MV-4-11 (cell line): ENCODE results near the gene MYEF2.

ENCODE experiments used
- DNase-seq: peaks from one replicate; lab custom pipeline; 2025; lab: John Stamatoyannopoulos, UW

The MYEF2 gene, protein sequence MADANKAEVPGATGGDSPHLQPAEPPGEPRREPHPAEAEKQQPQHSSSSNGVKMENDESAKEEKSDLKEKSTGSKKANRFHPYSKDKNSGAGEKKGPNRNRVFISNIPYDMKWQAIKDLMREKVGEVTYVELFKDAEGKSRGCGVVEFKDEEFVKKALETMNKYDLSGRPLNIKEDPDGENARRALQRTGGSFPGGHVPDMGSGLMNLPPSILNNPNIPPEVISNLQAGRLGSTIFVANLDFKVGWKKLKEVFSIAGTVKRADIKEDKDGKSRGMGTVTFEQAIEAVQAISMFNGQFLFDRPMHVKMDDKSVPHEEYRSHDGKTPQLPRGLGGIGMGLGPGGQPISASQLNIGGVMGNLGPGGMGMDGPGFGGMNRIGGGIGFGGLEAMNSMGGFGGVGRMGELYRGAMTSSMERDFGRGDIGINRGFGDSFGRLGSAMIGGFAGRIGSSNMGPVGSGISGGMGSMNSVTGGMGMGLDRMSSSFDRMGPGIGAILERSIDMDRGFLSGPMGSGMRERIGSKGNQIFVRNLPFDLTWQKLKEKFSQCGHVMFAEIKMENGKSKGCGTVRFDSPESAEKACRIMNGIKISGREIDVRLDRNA

DNA sequence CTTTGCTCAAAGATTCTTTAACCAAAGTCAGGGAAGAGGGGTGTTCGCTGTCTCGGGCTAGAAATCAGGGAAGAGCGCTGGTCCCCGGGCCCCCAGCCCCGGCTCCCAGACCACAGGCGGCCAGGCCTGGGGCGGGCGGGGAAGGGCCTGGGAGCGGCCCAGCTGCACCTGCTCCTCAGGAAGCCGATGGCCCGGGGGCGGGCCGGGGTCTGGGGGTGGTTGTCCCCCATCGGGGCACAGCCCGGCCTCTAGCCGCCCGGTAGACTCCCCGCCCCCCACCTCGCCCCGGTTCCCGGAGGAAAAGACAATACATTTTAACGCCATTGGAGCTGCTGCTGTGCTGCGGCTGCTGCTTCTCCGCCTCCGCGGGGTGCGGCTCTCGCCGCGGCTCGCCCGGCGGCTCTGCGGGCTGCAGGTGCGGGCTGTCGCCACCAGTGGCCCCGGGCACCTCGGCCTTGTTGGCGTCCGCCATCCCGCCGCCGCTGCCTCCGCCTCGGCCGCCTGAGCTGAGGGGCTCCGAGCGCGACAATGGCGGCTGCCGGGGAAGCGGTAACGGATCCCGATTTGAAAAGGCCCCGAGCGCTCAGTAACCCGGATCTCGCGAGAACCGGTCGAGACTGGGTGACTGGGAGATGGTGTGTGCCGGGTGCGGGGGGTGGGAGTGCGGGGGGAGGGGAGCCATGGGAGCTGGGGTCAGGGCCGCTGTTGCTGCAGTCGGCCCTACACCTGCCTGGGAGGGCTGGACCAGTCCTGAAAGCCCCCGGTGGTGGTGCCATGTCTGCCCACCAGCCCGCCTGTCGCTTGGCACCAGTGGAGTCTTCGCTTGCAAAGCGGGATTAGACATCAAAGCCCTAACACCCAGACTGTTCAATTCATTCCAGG, at the start of gene MYEF2:
TSS of gene MYEF2 (minus strand) at position 530 of the 882 bp plus-strand sequence. CDS start at position 472, 58 bp downstream.
- DNase-seq, result peak; percentile 59

DNA sequence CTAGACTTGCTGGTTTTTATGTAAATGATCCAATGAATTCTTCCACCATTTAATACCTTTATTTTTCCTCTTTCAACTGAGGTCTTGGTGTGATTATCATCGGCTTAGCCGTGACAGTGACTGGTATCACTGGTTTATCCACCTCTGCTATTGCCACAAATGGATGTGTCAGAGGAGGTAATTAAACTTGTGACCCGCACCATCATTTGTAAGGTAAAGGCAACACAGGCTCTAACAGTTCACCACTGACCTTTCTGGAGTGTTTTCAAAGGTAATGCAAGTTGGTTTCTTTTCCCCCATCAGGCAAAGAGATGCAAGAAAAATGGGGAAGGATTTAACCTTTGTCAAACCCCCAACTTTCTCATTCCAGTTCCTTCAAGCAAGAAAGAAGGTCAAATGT, 47.7 kb upstream of the MYEF2 start:
- no peak for DNase-seq

DNA sequence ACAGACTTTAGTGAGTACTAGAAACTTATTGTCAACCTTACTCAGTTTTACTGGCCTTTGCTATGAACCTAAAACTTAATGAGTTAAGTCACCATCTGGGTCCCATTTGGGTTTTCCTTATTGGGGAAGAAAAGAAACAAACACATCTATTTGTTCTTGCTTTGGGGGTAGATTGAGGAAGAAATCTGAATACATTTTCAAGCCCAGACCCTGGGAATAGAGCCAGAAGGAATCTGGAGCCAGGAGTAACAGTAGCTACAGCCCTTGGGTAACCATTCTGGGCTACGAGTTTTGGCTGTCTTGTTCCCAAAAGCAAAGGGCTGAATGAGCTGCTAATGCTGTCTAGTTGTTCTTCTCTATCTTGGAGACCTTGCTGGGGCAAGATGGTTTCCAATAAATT, 44.5 kb upstream of the MYEF2 start:
- no peak for DNase-seq

DNA sequence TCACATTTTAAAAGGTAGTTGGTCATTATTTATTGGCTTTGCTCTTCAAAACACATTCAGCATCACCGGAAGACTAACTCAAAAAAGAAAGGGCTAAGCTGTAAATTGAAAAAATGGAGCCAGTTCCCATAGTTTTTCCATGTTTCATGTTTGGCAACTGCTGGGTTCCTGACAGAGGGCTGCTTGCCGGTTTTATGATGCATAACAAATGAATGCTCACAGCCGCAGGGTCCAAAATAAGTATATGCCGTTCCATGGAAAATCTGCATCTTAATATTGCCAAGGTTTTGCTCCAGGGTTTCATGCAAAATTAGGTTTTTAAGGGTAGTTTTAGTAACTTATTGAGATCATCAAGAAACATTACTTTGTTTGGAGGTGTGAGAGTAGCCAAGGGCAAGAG, 43.8 kb upstream of the MYEF2 start:
- no peak for DNase-seq

DNA sequence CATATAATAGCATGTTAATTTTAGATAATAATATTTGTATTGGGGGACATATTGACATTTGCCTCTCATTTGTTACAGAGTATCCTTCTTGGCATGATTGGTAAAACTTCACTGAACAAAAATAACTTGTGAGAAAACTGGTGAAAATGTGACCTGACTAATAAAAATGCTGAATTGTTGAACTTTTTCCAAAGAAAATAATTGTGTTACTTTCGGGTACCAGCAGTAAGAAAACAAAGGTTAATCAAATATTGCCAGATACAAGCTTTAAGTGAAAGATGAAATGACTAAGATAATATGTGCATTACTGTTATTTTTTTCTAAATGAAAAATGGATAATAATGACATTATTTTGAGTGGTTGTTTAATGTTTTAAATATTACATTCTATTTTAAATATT, 43.2 kb upstream of the MYEF2 start:
- DNase-seq, result no peak

DNA sequence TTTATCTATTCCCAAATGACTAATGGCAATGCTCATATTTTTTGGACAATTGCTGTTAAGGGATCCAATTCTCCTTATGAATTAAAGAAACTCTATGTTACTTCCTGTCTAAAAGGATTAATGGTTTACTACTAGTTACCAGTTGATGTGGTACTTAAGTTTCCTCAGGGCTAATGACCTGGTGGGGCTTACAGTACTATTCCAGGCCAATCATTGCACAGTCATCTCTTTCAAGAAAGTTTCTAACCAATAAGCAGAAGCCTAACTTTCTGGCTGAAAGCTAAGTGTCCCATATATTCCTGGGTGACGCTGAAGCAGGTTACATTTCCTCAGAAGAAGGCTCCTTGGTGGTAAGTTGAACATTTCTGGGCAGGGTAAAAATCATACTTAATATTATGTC, 27.9 kb upstream of the MYEF2 start, which contains the start of gene SLC12A1:
TSS of gene SLC12A1 (plus strand) at position 322 of the 400 bp plus-strand sequence. CDS start 1,418 bp downstream, outside the sequence.
- no peak for DNase-seq

- DNase-seq, result no peak
These were observed 24.0 kb upstream of the MYEF2 start for GRCh38 chr15:48202068-48202467.

DNA sequence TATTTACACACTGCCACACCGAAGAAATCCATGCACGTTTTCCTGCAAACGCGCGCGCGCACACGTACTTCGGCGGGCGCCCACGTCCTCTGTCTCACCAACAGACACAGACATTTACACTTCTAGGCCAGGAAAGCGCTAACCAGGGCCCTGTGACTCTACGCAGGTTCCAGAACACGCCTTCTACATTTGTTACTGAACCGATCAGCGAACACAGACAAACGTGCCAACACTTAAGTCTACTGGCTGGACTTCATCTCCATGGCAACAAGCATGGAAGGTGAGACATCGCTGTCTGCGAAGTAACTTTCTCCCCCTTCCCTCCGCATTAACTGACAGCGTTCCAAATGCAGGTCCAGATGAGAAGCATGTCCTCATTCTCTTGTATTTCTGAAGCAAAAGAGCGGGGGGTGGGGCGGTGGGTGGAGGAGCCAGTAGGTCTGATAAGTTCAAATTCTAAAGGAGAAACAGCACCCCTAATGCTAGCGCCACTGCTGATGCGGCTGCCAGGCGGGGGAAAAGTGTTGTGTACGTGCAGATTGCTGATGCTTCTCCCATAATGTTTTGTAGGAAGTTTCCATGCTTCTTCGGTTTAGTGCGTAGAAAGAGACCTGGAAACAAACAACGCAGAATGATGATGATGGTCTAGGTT, 13.6 kb upstream of the MYEF2 start, which contains the start of gene CTXN2:
TSS of gene CTXN2 (plus strand) at position 92 of the 652 bp plus-strand sequence. CDS start 9,636 bp downstream, outside the sequence.
- DNase-seq, result no peak

DNA sequence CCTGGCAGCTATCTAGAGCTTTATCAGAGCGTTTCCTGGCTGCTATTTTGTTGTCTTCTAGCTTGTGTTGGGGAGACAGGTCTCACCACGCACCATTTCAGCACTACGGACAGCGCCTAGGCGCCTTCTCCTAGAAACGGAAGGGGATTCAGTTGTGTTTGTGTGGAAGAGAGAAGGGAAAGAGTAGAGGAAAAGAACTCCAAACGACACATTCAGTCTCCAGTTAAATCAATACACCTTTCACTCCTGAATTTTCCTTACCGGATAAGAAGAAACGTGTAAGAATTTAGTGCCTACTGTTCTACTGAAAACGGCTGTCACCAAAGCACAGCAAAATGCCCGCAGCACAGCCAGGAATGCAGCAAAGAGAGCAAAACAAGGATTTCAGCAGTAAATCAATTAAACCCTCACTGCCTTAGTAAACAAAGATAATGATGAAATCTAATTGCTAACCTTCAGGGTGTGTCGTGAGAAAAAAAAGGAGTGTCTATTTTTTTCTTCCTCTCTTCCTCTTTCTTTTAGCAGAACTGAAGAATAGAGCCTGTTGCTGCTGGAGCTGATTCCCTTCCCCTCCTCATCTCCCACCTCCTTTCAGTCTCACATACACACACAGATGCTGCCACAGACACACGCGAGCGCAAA, 13.0 kb upstream of the MYEF2 start:
- DNase-seq, result peak; percentile 69

DNA sequence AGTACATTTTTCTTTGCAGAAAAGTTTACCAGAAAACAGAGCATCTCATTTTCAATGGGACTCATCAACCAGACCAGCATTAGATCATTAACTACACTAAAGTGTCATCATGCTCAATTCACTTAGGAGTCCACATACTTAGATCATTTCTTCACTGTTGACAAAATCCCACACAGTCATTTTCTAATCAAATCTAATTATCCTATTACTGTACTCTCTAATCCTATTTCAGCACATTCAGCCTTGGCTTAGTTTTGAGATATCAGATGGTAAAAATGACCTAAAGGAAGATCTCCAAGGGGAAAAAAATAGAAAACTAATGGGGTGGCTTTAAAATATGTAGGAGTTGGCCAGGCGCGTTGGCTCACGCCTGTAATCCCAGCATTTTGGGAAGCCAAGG, 8.2 kb upstream of the MYEF2 start:
- no peak for DNase-seq

DNA sequence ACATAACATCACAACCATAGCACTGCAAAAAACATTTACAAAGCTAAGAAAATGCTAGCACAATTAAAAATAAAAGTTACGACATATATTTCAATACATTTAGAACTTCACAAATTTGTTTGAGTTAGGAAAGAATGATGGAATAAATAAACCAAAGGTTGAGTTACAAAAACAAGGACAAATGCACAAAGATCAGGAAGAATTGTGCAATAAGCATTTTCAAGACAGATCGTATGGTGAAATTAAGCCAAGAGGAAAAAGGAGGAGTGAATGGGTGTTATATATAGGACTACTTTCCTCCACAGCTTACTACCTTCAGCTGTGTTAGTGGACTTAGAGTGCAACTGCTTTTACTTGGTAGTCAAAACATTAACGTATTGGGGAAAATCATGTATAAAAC, 7.4 kb upstream of the MYEF2 start:
- peak; percentile 57 for DNase-seq

- DNase-seq, result no peak
These were observed 4.7 kb upstream of the MYEF2 start for GRCh38 chr15:48182749-48183148.

DNA sequence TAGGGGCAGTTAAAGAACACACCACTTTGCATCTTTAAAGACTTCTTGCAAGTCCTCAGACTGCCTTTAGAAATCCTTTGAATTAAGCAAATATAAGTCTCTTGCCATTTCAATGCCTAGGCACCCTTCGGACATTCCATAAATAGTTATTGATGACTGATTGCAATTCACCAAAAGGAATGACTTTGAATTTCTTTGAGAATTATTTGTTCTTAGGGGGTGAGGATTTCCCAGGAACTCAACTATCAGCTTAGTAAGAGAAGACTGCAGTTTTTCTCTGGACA, 495 bp upstream of the MYEF2 start:
- DNase-seq, result no peak

GRCh38 chr15:48177383-48177765, 721 bp downstream of the MYEF2 start:
- peak; percentile 49 for DNase-seq

- DNase-seq, result no peak
These were observed 1.1 kb downstream of the MYEF2 start for GRCh38 chr15:48176957-48177356.

DNA sequence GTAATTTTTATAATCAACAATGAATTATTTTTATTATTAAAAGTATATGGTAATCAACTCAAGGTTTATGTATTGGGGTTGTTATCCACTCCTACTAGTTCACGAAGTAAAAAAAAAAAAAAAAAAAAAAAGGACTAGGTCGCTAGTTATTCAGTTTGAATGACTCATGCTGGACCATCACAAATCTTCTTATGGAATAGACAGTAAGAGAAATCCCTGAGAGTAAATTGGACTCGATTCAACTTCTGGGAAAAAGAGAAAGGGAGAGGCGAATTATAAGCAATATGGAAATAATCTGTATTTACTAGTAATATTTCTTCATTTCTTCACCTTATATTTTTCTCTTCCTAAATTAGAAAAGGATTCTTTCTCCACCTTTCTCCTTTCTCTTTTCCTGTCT, 2.0 kb downstream of the MYEF2 start:
- no peak for DNase-seq

- DNase-seq, result no peak
These were observed 3.0 kb downstream of the MYEF2 start for GRCh38 chr15:48175126-48175525.

GRCh38 chr15:48170981-48171380, 7.1 kb downstream of the MYEF2 start:
- DNase-seq, result no peak

DNA sequence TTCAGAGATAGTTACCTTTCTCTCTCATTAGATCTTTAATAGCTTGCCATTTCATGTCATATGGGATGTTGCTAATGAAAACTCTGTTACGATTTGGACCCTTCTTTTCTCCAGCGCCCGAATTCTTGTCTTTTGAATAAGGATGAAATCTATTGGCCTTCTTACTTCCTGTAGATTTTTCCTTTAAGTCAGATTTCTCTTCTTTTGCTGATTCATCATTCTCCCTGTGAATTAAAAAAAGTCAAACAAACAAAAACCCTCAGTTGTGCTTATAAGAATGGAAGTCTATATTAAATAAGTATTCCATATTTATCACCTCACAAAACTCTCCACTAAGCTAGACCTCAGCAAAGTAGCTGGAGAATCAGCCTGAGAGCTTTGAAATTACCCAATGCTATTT, 9.5 kb downstream of the MYEF2 start:
- DNase-seq, result no peak

DNA sequence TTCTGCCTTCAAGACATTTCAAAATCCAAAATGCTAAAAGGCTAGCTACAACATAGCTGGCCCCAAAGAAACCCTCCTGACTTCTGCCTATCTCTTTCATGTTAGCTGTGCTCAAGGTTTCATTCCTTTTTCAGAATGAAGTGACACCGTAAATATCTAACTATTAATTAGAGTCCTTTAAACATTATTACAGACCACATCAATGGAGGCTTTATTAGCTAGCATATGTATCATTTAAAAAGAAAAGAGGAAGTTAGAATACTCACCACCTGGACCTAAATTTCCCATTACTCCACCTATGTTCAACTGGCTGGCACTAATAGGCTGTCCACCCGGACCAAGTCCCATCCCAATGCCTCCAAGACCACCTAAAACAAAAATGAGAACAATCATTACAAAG, 24.6 kb downstream of the MYEF2 start:
- no peak for DNase-seq

GRCh38 chr15:48149858-48150257, 28.2 kb downstream of the MYEF2 start:
- no peak for DNase-seq

- peak; percentile 54 for DNase-seq
These were observed 30.7 kb downstream of the MYEF2 start for GRCh38 chr15:48147358-48147757.
